B cell (primary cell): ENCODE data around the gene HEG1. TPM values are rescaled to one million over a fixed set of nuclear protein-coding genes. Genes with fewer than 3 reads are reported as not detected.

Experiments
- ATAC-seq: fragments of 200-7000 bp; cut with Tn5 transposase; one replicate; pipeline ENCODE4 v1.10.0; 2021; ENCODE audit warnings: low read depth, mild to moderate bottlenecking, moderate number of reproducible peaks, moderate library complexity
- CTCF ChIA-PET: fragments of 350-600 bp; sonication (Branson Sonifier 250); formaldehyde crosslinking; loops from one replicate; lab custom pipeline; 2021; ENCODE audit warnings: antibody characterized with exemption, inconsistent platforms; lab: Charles Lee
- POLR2A ChIA-PET: fragments of 350-600 bp; sonication (Branson Sonifier 250); formaldehyde crosslinking; loops from one replicate; lab custom pipeline; 2021; ENCODE audit warnings: antibody characterized with exemption; lab: Charles Lee
- DNase-seq: peaks from one replicate; pipeline ENCODE4 v3.0.0; 2013
- H2AFZ ChIP-seq: 2 replicates; pipeline ENCODE4 v1.6.1; 2012; ENCODE audit warnings: mild to moderate bottlenecking, low read depth, low read length; ENCODE audit not compliant: insufficient read depth, poor library complexity, severe bottlenecking
- H3K27ac ChIP-seq, 2 donors: 1 replicate in 1 of 2; 2 replicates in 1 of 2; pipeline ENCODE4 v1.5.1; 2012 to 2013; ENCODE audit warnings: low read length in 2 of 2, mild to moderate bottlenecking in 2 of 2, moderate library complexity in 1 of 2
- H3K27me3 ChIP-seq, 4 experiments: fragments of 200-600 bp in 1 of 4; sonication (generic) in 1 of 4; replicated peaks in 1 of 4; 1 replicate in 2 of 4; 2 replicates in 2 of 4; pipeline versions ENCODE4 v1.6.1 to v1.7.0; 2013 to 2016; ENCODE audit warnings: low read length in 3 of 4, mild to moderate bottlenecking in 2 of 4, mixed read lengths in 1 of 4, moderate library complexity in 1 of 4; ENCODE audit not compliant: insufficient read depth in 4 of 4, control insufficient read depth in 3 of 4; ENCODE audit errors: control extremely low read depth in 1 of 4
- H3K36me3 ChIP-seq, 2 experiments: replicated peaks in 1 of 2; 1 replicate in 1 of 2; 2 replicates in 1 of 2; pipeline versions ENCODE4 v1.6.1 to v1.7.1; 2013; ENCODE audit warnings: low read length in 1 of 2; ENCODE audit not compliant: insufficient read depth in 2 of 2, control insufficient read depth in 1 of 2; ENCODE audit errors: control extremely low read depth in 1 of 2, extremely low read depth in 1 of 2
- H3K4me1 ChIP-seq, 2 donors: fragments of 200-600 bp in 1 of 2; sonication (generic) in 1 of 2; 1 replicate in 1 of 2; 2 replicates in 1 of 2; pipeline versions ENCODE4 v1.5.1 to v1.6.1; 2013 to 2017; ENCODE audit warnings: low read length in 2 of 2; ENCODE audit not compliant: control insufficient read depth in 2 of 2, insufficient read depth in 2 of 2
- H3K4me2 ChIP-seq: replicated peaks from 2 replicates; pipeline ENCODE3; 2012; ENCODE audit warnings: mild to moderate bottlenecking, low read depth, low read length; ENCODE audit not compliant: poor library complexity, severe bottlenecking
- H3K4me3 ChIP-seq, 5 experiments: fragments of 200-600 bp in 1 of 5; sonication (generic) in 1 of 5; 1 replicate in 3 of 5; 2 replicates in 2 of 5; pipeline versions ENCODE4 v1.5.1 to v1.7.0; 2011 to 2016; ENCODE audit warnings: low read length in 4 of 5, mild to moderate bottlenecking in 4 of 5, low read depth in 2 of 5, control low read depth in 1 of 5, moderate library complexity in 1 of 5; ENCODE audit not compliant: insufficient read depth in 1 of 5; ENCODE audit errors: control extremely low read depth in 1 of 5, extremely low read depth in 1 of 5
- H3K79me2 ChIP-seq: fragments of 200-600 bp; sonication (generic); one replicate; pipeline ENCODE4 v1.6.0; 2016; ENCODE audit warnings: low read length; ENCODE audit not compliant: control insufficient read depth, insufficient read depth
- H3K9ac ChIP-seq: fragments of 200-600 bp; sonication (generic); 2 replicates; pipeline ENCODE4 v1.6.1; 2017; ENCODE audit warnings: mild to moderate bottlenecking, low read length, moderate library complexity
- H3K9me3 ChIP-seq, 3 donors: one replicate each; pipeline versions ENCODE4 v1.6.1 to v1.7.1; 2013; ENCODE audit warnings: low read length in 2 of 3; ENCODE audit not compliant: control insufficient read depth in 2 of 3, insufficient read depth in 1 of 3; ENCODE audit errors: control extremely low read depth in 1 of 3
- H4K20me1 ChIP-seq: 2 replicates; pipeline ENCODE4 v1.6.0; 2012; ENCODE audit warnings: mild to moderate bottlenecking, low read length; ENCODE audit not compliant: insufficient read depth, control insufficient read depth, poor library complexity, severe bottlenecking
- H3K27ac Mint-ChIP-seq: one replicate; pipeline ENCODE4 v1.8.0; 2021; ENCODE audit warnings: mixed read lengths
- H3K27me3 Mint-ChIP-seq: one replicate; pipeline ENCODE4 v1.8.0; 2021; ENCODE audit warnings: mixed read lengths
- H3K4me1 Mint-ChIP-seq: one replicate; pipeline ENCODE4 v1.8.0; 2021; ENCODE audit warnings: mixed read lengths
- H3K4me3 Mint-ChIP-seq: one replicate; pipeline ENCODE4 v1.8.0; 2021; ENCODE audit warnings: mixed read lengths
- H3K9me3 Mint-ChIP-seq: one replicate; pipeline ENCODE4 v1.8.0; 2022; ENCODE audit warnings: mixed read lengths; ENCODE audit not compliant: insufficient read depth
- CTCF ChIP-seq: fragments of 200-600 bp; IDR thresholded peaks from one replicate; pipeline ENCODE4 v1.8.0; 2022; ENCODE audit warnings: antibody characterized with exemption, mild to moderate bottlenecking
- EZH2 ChIP-seq: IDR thresholded peaks from 2 replicates; pipeline ENCODE4 v1.6.1; 2012; ENCODE audit warnings: borderline replicate concordance, low read depth, mild to moderate bottlenecking, moderate library complexity, low read length; ENCODE audit not compliant: insufficient read depth, poor library complexity, severe bottlenecking
- WGBS: methylation state at CpG from one replicate; pipeline ENCODE4 v1.1.5; 2013; ENCODE audit warnings: missing lambda C conversion rate; ENCODE audit not compliant: insufficient coverage; 5-methylcytosine and 5-hydroxymethylcytosine counted together
- intact Hi-C: fragments of 100-400 bp; cut with micrococcal nuclease; formaldehyde crosslinking; loops from one replicate; pipeline ENCODE4 v1.10.0; 2022
- polyA plus RNA-seq: library from polyadenylated mRNA; depleted of rRNA; stranded (reverse); fragments of >200 nt; gene quantifications from 2 replicates; pipeline ENCODE4 v1.2.3, GENCODE V29; 2012
- total RNA-seq, 2 donors: library from RNA; stranded (reverse); fragments of 120-200 nt in 1 of 2; gene quantifications; 1 replicate in 1 of 2; 2 replicates in 1 of 2; pipeline versions ENCODE4 v1.2.3 to v1.2.4, GENCODE V29; 2013 to 2022

The HEG1 gene
- total and polyA plus RNA-seq, 2 donors (not counting 1 experiment from before 2014, with no cell fraction given): 5.1 to 9.2 TPM

GRCh38 chr3:125058529-125058928 lies 2.7 kb upstream of the HEG1 start:
- H3K27ac Mint-ChIP-seq: no peak overlapping the region
- ATAC-seq: no peak
- CTCF ChIA-PET: interaction anchor here (1.6 kb wide), 1 partner anchor 14 kb away, joined by 4 read pairs; no protein-coding TSS in a partner anchor
- H3K27me3 Mint-ChIP-seq: peaks cover 28% of the 10 kb centered on the region
- H3K27ac ChIP-seq: no peak overlapping the region
- POLR2A ChIA-PET: no interaction called here
- H3K9ac ChIP-seq: no peak overlapping the region
- H3K4me1 Mint-ChIP-seq: peaks cover 17% of the 10 kb centered on the region
- no peaks in the 10 kb centered on the region for H3K36me3 ChIP-seq
- no peak overlapping the region for H3K4me3 ChIP-seq
- H3K9me3 ChIP-seq: no peaks in the 10 kb centered on the region
- no peaks in the 10 kb centered on the region for H4K20me1 ChIP-seq
- peaks cover 0 to 13% (median 3%) of the 10 kb centered on the region in 4 experiments for H3K27me3 ChIP-seq
- peaks cover 9 to 21% of the 10 kb centered on the region in 2 donors for H3K4me1 ChIP-seq
- no peaks in the 10 kb centered on the region for H3K9me3 Mint-ChIP-seq
- no peak overlapping the region for H3K4me2 ChIP-seq
- no peak overlapping the region for H3K4me3 Mint-ChIP-seq
- intact Hi-C loops: loop anchor here (5.0 to 10.0 kb wide), 2 partner anchors 89 to 536 kb away; partner anchors contain the start of gene OSBPL11
- 100% methylated on average over 2 of the region's 3 CpGs for WGBS
- no peak overlapping the region for H2AFZ ChIP-seq
- H3K79me2 ChIP-seq: no peaks in the 10 kb centered on the region
- no peak for DNase-seq
- TF ChIP-seq CTCF (no peak), EZH2 (no peak)

- ChIA-PET POLR2A (no interaction called here), CTCF (interaction anchor here (1.6 kb wide), 1 partner anchor 15 kb away, joined by 4 read pairs; no protein-coding TSS in a partner anchor)
- TF ChIP-seq EZH2: no peak
- no peak for TF ChIP-seq CTCF
- Mint-ChIP-seq H3K27ac (no peak overlapping the region), H3K9me3 (no peaks in the 10 kb centered on the region), H3K4me3 (peak overlapping the region; percentile 70), H3K4me1 (peaks cover 29% of the 10 kb centered on the region), H3K27me3 (peaks cover 23% of the 10 kb centered on the region)
- intact Hi-C loops: loop anchor here (5.0 to 10.0 kb wide), 2 partner anchors 90 to 537 kb away; partner anchors contain the start of gene OSBPL11
- H3K9ac ChIP-seq: no peak overlapping the region
- WGBS: 100% methylated on average over 1 of the region's 3 CpGs
- no peak overlapping the region for H3K4me3 ChIP-seq
- DNase-seq (no peak), ATAC-seq (no peak)
- no peaks in the 10 kb centered on the region for H4K20me1 ChIP-seq
- no peaks in the 10 kb centered on the region for H3K36me3 ChIP-seq
- no peak overlapping the region for H3K4me2 ChIP-seq
- H2AFZ ChIP-seq: no peak overlapping the region
- H3K27ac ChIP-seq: no peak overlapping the region
- H3K27me3 ChIP-seq: peaks cover 0 to 6% (median 2%) of the 10 kb centered on the region in 4 experiments
- no peaks in the 10 kb centered on the region for H3K79me2 ChIP-seq
- no peaks in the 10 kb centered on the region for H3K9me3 ChIP-seq
- H3K4me1 ChIP-seq: peaks cover 20 to 33% of the 10 kb centered on the region in 2 donors
Observed at GRCh38 chr3:125057186-125057850, 1.5 kb upstream of the HEG1 start.
